HG02678 (cell line): ENCODE results near the gene ZDHHC16.
"Not testable (repeated sequence)": the region's sequence is repeated elsewhere in the genome, so short reads cannot be mapped to it uniquely, and the experiment has no call there.

Experiments used
- ATAC-seq: cut with Tn5 transposase; IDR thresholded peaks from one replicate; pipeline ENCODE4 v1.9.1; 2021; ENCODE audit warnings: mild to moderate bottlenecking, moderate library complexity; ENCODE audit not compliant: unreplicated experiment

The ZDHHC16 gene

GRCh38 chr10:97434055-97434454 lies 11.9 kb upstream of the ZDHHC16 start:
- no peak for ATAC-seq

GRCh38 chr10:97434557-97434956 lies 11.4 kb upstream of the ZDHHC16 start:
- no peak for ATAC-seq

- ATAC-seq: no peak
Measured at GRCh38 chr10:97435211-97435610, 10.8 kb upstream of the ZDHHC16 start.

GRCh38 chr10:97442277-97442676 lies 3.7 kb upstream of the ZDHHC16 start:
- ATAC-seq: no peak

- no peak for ATAC-seq
Measured at GRCh38 chr10:97444212-97444611, 1.8 kb upstream of the ZDHHC16 start.

GRCh38 chr10:97445357-97445721 lies 636 bp upstream of the ZDHHC16 start:
- no peak for ATAC-seq

- no peak for ATAC-seq
Measured at GRCh38 chr10:97450828-97451227, 4.9 kb downstream of the ZDHHC16 start.

GRCh38 chr10:97451605-97452004 lies 5.6 kb downstream of the ZDHHC16 start:
- ATAC-seq: no peak

- no peak for ATAC-seq
Measured at GRCh38 chr10:97452352-97452751, 6.4 kb downstream of the ZDHHC16 start.

- ATAC-seq: no peak
Measured at GRCh38 chr10:97454330-97455036, 8.5 kb downstream of the ZDHHC16 start.

GRCh38 chr10:97456034-97456685 lies 10.2 kb downstream of the ZDHHC16 start:
- no peak for ATAC-seq

- ATAC-seq: no peak
Measured at GRCh38 chr10:97456686-97457065, 10.7 kb downstream of the ZDHHC16 start.

GRCh38 chr10:97459111-97459510 lies 13.1 kb downstream of the ZDHHC16 start:
- ATAC-seq: no peak

- no peak for ATAC-seq
Measured at GRCh38 chr10:97459933-97460332, 14.0 kb downstream of the ZDHHC16 start.

- ATAC-seq: no peak
Measured at GRCh38 chr10:97462309-97462708, 16.3 kb downstream of the ZDHHC16 start.

GRCh38 chr10:97463363-97464132 lies 17.6 kb downstream of the ZDHHC16 start:
- ATAC-seq: no peak

- ATAC-seq: no peak
Measured at GRCh38 chr10:97464226-97464625, 18.3 kb downstream of the ZDHHC16 start.

- no peak for ATAC-seq
Measured at GRCh38 chr10:97465982-97466381, 20.0 kb downstream of the ZDHHC16 start.

- ATAC-seq: no peak
Measured at GRCh38 chr10:97466755-97467154, 20.8 kb downstream of the ZDHHC16 start.

- ATAC-seq: no peak
Measured at GRCh38 chr10:97468162-97468561, 22.2 kb downstream of the ZDHHC16 start.

- not testable (repeated sequence) for ATAC-seq
Measured at GRCh38 chr10:97468781-97469180, 22.8 kb downstream of the ZDHHC16 start.

GRCh38 chr10:97474918-97475317 lies 28.9 kb downstream of the ZDHHC16 start:
- no peak for ATAC-seq
